Measurements from ENCODE around the gene SEPTIN7. TPM values are rescaled to one million over a fixed set of nuclear protein-coding genes. Genes with fewer than 3 reads are reported as not detected.

Gene SEPTIN7
- total RNA-seq, 1 donor: 351 TPM

- peak overlapping the region; percentile 81 for H3K4me3 ChIP-seq (ENCODE audit: low read depth, low read length)
- no peak for DNase-seq (ENCODE audit: low read depth)
- no peak for TF ChIP-seq CTCF (IDR thresholded peaks at IDR 0.05; ENCODE audit: insufficient read depth, low read length)
Measured at GRCh38 chr7:35799846-35800717, 775 bp upstream of the SEPTIN7 start.

DNA sequence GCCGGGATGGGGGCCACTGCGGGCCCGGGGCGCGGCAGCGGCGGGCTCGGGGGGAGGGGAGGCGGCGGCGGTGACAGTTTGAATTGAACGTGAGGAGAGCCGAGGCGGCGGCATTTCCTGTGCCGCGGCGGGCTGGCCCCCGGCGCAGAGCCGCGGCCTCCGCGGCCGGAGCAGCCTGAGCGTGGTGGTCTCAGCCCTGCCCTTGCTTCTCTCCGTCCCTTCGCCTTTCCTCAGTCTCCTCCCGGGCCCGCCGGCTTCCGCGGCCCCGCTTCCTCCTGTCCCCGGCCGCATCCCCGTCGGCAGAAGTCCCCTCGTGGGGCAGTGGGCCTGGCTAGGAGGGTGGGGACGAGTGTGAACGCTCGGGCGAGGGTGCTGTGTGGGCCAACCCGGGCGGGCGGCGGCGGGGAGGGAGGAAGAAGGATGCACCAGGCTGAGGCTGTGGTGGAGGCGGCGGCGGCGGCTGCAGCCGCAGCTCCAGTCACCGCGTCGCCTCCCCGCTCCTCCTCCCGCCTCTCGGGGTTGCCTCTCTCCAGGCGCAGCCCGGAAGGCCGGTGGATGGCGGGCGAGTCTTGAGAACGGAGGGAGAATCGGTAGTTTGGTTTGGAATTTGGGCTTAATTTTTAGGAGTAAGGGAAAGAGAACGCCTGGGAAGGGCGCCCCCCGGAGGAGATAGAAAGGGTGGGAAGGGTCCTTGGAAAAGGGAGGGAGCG, 690 bp downstream of the SEPTIN7 start:
- peak overlapping the region; percentile 81 for H3K4me3 ChIP-seq (ENCODE audit: low read depth, low read length)
- peak; percentile 78 for TF ChIP-seq CTCF (IDR thresholded peaks at IDR 0.05; ENCODE audit: insufficient read depth, low read length)
- peak; percentile 70 for DNase-seq (ENCODE audit: low read depth)

DNA sequence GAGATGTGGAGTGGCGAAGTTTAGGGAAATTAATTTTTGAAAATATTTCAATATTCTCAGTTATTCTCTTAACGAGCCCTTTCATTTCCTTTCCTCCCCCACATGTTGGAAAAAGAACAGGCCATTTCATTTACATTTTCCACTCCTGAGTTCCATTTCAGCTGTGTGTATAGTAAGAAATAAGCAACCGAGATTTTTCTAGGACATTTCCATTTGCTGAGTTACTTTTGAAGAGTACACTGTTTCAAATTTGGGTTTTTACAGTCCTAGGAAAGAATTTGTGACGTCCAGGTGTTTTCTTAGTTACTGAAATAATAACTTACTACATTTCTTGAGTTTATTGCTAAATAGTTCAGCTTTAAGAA, 1.2 kb downstream of the SEPTIN7 start:
- no peak for DNase-seq (ENCODE audit: low read depth)
- no peak for TF ChIP-seq CTCF (IDR thresholded peaks at IDR 0.05; ENCODE audit: insufficient read depth, low read length)
- peak overlapping the region; percentile 81 for H3K4me3 ChIP-seq (ENCODE audit: low read depth, low read length)

GRCh38 chr7:35802649-35803048, 1.8 kb downstream of the SEPTIN7 start:
- no peak for TF ChIP-seq CTCF (IDR thresholded peaks at IDR 0.05; ENCODE audit: insufficient read depth, low read length)
- no peak for DNase-seq (ENCODE audit: low read depth)
- H3K4me3 ChIP-seq (ENCODE audit: low read depth, low read length): peak overlapping the region; percentile 81

DNA sequence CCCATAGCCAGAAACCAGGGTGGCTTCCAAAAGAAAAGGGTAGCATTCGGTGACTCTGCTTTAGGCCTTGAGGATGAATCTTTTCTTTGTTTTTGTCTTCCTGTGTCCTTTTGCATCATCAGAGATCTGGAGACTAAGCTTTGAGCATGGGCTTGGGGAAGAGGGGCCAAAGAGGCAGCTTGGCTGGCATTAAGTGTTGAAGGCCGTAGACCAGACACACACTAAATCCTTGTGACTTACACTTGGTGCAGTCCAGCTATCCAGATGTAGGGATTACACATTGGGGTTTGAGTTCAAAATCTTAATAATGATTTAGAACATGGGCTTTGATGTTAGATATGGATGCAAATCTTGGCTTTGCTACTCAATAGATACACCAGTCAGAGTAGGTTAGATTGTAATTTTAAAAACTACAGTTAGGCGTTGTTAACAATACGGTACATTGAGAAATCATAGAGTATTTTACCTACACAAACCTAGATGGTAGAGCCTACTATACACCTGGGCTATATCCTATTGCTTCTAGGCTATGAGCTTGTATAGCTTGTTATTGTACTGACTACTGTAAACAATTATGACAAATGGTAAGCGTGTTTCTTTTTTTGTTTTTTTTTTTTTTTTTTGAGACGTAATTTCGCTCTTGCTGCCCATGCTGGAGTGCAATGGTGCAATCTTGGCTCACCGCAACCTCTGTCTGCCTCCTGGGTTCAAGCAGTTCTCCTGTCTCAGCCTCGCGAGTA, 3.5 kb downstream of the SEPTIN7 start:
- DNase-seq (ENCODE audit: low read depth): no peak
- H3K4me3 ChIP-seq (ENCODE audit: low read depth, low read length): peak overlapping the region; percentile 6
- TF ChIP-seq CTCF (IDR thresholded peaks at IDR 0.05; ENCODE audit: insufficient read depth, low read length): no peak

GRCh38 chr7:35805876-35806275, 5.0 kb downstream of the SEPTIN7 start:
- no peak for DNase-seq (ENCODE audit: low read depth)
- no peak overlapping the region for H3K4me3 ChIP-seq (ENCODE audit: low read depth, low read length)
- TF ChIP-seq CTCF (IDR thresholded peaks at IDR 0.05; ENCODE audit: insufficient read depth, low read length): no peak
